Measurements from ENCODE around the gene ZDHHC11B. TPM values are rescaled to one million over a fixed set of nuclear protein-coding genes. Genes with fewer than 3 reads are reported as not detected.

Gene ZDHHC11B
- total RNA-seq, 2 donors from 2014 or later: 0.55 to 3.0 TPM

GRCh38 chr5:759111-759751 is 25.3 kb downstream of the ZDHHC11B start:
- Histone ChIP-seq H3K27me3 (replicated peaks; ENCODE audit: insufficient read depth) (no peaks in the 10 kb centered on the region), H3K36me3 (no peaks in the 10 kb centered on the region), H3K27ac (no peak overlapping the region), H3K4me3 (no peak overlapping the region), H3K9me3 (no peaks in the 10 kb centered on the region), H3K4me1 (replicated peaks) (no peaks in the 10 kb centered on the region)
- 39% methylated on average over 33 of the region's 33 CpGs for whole genome bisulfite sequencing
- DNase-seq (ENCODE audit: low spot score): peak; percentile 5
- TF ChIP-seq, protein P1, sequence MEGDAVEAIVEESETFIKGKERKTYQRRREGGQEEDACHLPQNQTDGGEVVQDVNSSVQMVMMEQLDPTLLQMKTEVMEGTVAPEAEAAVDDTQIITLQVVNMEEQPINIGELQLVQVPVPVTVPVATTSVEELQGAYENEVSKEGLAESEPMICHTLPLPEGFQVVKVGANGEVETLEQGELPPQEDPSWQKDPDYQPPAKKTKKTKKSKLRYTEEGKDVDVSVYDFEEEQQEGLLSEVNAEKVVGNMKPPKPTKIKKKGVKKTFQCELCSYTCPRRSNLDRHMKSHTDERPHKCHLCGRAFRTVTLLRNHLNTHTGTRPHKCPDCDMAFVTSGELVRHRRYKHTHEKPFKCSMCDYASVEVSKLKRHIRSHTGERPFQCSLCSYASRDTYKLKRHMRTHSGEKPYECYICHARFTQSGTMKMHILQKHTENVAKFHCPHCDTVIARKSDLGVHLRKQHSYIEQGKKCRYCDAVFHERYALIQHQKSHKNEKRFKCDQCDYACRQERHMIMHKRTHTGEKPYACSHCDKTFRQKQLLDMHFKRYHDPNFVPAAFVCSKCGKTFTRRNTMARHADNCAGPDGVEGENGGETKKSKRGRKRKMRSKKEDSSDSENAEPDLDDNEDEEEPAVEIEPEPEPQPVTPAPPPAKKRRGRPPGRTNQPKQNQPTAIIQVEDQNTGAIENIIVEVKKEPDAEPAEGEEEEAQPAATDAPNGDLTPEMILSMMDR (IDR thresholded peaks at IDR 0.05): no peak
- no peak for TF ChIP-seq POLR2A (IDR thresholded peaks at IDR 0.05)
- TF ChIP-seq POLR2AphosphoS5 (IDR thresholded peaks at IDR 0.05): no peak
- intact Hi-C loops (cut with DNase I): no loop called here

GRCh38 chr5:758698-759053 is 25.9 kb downstream of the ZDHHC11B start:
- Histone ChIP-seq H3K4me3 (no peak overlapping the region), H3K27me3 (replicated peaks; ENCODE audit: insufficient read depth) (no peaks in the 10 kb centered on the region), H3K9me3 (no peaks in the 10 kb centered on the region), H3K36me3 (no peaks in the 10 kb centered on the region), H3K4me1 (replicated peaks) (no peaks in the 10 kb centered on the region), H3K27ac (no peak overlapping the region)
- TF ChIP-seq, protein P1 (IDR thresholded peaks at IDR 0.05): no peak
- TF ChIP-seq POLR2AphosphoS5 (IDR thresholded peaks at IDR 0.05) (no peak), POLR2A (IDR thresholded peaks at IDR 0.05) (no peak)
- intact Hi-C loops (cut with DNase I): no loop called here
- WGBS: 66% methylated on average over 15 of the region's 15 CpGs
- no peak for DNase-seq (ENCODE audit: low spot score)

DNA sequence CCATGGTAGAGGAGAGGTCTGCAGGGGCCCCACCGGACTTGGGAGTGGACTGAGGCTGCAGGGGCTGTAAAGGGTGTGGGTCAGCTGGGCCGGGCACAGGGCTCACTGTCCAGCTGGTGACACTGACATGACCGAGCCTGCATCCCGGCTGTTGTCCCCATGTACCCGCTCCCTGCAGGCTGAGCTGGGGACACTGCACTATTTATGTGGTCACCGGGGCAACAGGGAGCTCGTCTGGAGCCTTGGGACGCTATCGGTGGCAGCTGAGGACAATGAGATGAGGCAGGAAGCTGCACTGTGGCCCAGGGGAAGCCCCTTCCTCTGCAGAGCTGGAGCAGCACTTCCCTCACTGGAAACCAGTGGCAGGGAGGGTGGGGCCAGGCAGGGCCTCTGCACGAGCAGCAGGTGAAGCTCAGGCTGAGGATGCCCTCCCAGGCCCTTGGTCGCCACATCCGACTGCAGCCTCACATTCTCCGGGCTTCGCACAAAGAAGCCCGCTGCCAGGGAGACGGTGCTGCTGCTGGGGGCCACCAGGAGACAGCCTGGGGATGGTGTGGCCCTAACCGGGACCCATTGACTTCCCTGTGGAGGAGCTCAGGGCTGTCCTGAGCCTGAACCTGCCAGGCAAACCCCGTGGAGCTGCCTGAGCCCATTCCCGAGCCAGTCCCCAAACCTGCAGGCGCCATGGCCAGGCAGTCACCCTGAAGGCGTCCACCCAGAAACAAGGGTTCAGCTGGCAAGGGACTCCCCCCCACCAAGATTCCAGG is 26.4 kb downstream of the ZDHHC11B start:
- intact Hi-C loops (cut with DNase I): no loop called here
- TF ChIP-seq, protein P1 (IDR thresholded peaks at IDR 0.05): no peak
- TF ChIP-seq POLR2AphosphoS5 (IDR thresholded peaks at IDR 0.05): no peak
- TF ChIP-seq POLR2A (IDR thresholded peaks at IDR 0.05): no peak
- no peaks in the 10 kb centered on the region for H3K9me3 ChIP-seq
- H3K36me3 ChIP-seq: no peaks in the 10 kb centered on the region
- no peak for DNase-seq (ENCODE audit: low spot score)
- no peak overlapping the region for H3K4me3 ChIP-seq
- WGBS: 79% methylated on average over 21 of the region's 21 CpGs
- H3K27me3 ChIP-seq (replicated peaks; ENCODE audit: insufficient read depth): no peaks in the 10 kb centered on the region
- no peaks in the 10 kb centered on the region for H3K4me1 ChIP-seq (replicated peaks)
- no peak overlapping the region for H3K27ac ChIP-seq

GRCh38 chr5:757346-757930 is 27.1 kb downstream of the ZDHHC11B start:
- TF ChIP-seq POLR2AphosphoS5 (IDR thresholded peaks at IDR 0.05) (no peak), POLR2A (IDR thresholded peaks at IDR 0.05) (no peak)
- TF ChIP-seq, protein P1 (IDR thresholded peaks at IDR 0.05): no peak
- no peak for DNase-seq (ENCODE audit: low spot score)
- Histone ChIP-seq H3K27ac (no peak overlapping the region), H3K4me1 (replicated peaks) (no peaks in the 10 kb centered on the region), H3K9me3 (no peaks in the 10 kb centered on the region), H3K4me3 (no peak overlapping the region), H3K36me3 (no peaks in the 10 kb centered on the region), H3K27me3 (replicated peaks; ENCODE audit: insufficient read depth) (no peaks in the 10 kb centered on the region)
- 84% methylated on average over 14 of the region's 15 CpGs for WGBS
- intact Hi-C loops (cut with DNase I): no loop called here

Measured in prostate gland (tissue), 2 donors.